Inflammatory macrophage (primary cell): ENCODE results near the gene CR1L.
"Not testable (repeated sequence)": the region's sequence is repeated elsewhere in the genome, so short reads cannot be mapped to it uniquely, and the experiment has no call there.

Experiments used
- DNase-seq, 2 donors: peaks; one replicate each; pipeline ENCODE4 v3.0.0-alpha.2; 2020 to 2022
- total RNA-seq, 18 experiments: gene quantifications; one replicate each; lab custom pipeline; 2026; ENCODE audit warnings: mixed read lengths in 6 of 18, inconsistent platforms in 2 of 18; lab: John Stamatoyannopoulos, UW

CR1L gene
- total RNA-seq = 0 to 1.7 (median 0.25) reads per million in 18 experiments

- DNase-seq = peak; percentile 79 to 83
These were observed at the start of gene CR1L for GRCh38 chr1:207644852-207645634. TSS of gene CR1L (plus strand) at chr1:207645133. CDS start at chr1:207645234, 101 bp downstream.

- DNase-seq = no peak
These were observed 41.2 kb upstream of the CR1L start for GRCh38 chr1:207603777-207604176.

- DNase-seq = no peak
These were observed 39.2 kb upstream of the CR1L start for GRCh38 chr1:207605444-207606361.

- DNase-seq = no peak
These were observed 38.6 kb upstream of the CR1L start for GRCh38 chr1:207606362-207606755.

- DNase-seq = no peak
These were observed 32.2 kb upstream of the CR1L start for GRCh38 chr1:207612762-207613161.

- DNase-seq = peak; percentile 40 to 42
These were observed 24.9 kb upstream of the CR1L start for GRCh38 chr1:207619871-207620542.

GRCh38 chr1:207620543-207620893, 24.4 kb upstream of the CR1L start:
- no peak for DNase-seq

GRCh38 chr1:207625504-207626071, 19.3 kb upstream of the CR1L start:
- not testable (repeated sequence) for DNase-seq

GRCh38 chr1:207626972-207627337, 18.0 kb upstream of the CR1L start:
- no peak for DNase-seq

GRCh38 chr1:207627496-207627895, 17.4 kb upstream of the CR1L start:
- no peak for DNase-seq

- no peak for DNase-seq
These were observed 16.2 kb upstream of the CR1L start for GRCh38 chr1:207628776-207629175.

- DNase-seq = no peak
These were observed 13.8 kb upstream of the CR1L start for GRCh38 chr1:207631137-207631536.

GRCh38 chr1:207633226-207633625, 11.7 kb upstream of the CR1L start:
- DNase-seq = no peak

- not testable (repeated sequence) for DNase-seq
These were observed 11.1 kb upstream of the CR1L start for GRCh38 chr1:207633699-207634289.

GRCh38 chr1:207634293-207634692, 10.6 kb upstream of the CR1L start:
- not testable (repeated sequence) for DNase-seq

- not testable (repeated sequence) for DNase-seq
These were observed 9.3 kb upstream of the CR1L start for GRCh38 chr1:207635569-207636186.

- not testable (repeated sequence) for DNase-seq
These were observed 6.3 kb upstream of the CR1L start for GRCh38 chr1:207638487-207639145.

GRCh38 chr1:207639362-207639761, 5.6 kb upstream of the CR1L start:
- not testable (repeated sequence) for DNase-seq

- DNase-seq = no peak
These were observed 624 bp upstream of the CR1L start for GRCh38 chr1:207644166-207644851.

- no peak for DNase-seq
These were observed 725 bp downstream of the CR1L start for GRCh38 chr1:207645635-207646081.
